GM18867 (cell line): Measurements from ENCODE around the gene TAF11L4.
"Not testable (repeated sequence)": the region's sequence is repeated elsewhere in the genome, so short reads cannot be mapped to it uniquely, and the experiment has no call there.

ENCODE experiments used
- ATAC-seq: cut with Tn5 transposase; IDR thresholded peaks from one replicate; pipeline ENCODE4 v1.9.1; 2021; ENCODE audit warnings: mild to moderate bottlenecking, moderate library complexity; ENCODE audit not compliant: unreplicated experiment

TAF11L4 gene

DNA sequence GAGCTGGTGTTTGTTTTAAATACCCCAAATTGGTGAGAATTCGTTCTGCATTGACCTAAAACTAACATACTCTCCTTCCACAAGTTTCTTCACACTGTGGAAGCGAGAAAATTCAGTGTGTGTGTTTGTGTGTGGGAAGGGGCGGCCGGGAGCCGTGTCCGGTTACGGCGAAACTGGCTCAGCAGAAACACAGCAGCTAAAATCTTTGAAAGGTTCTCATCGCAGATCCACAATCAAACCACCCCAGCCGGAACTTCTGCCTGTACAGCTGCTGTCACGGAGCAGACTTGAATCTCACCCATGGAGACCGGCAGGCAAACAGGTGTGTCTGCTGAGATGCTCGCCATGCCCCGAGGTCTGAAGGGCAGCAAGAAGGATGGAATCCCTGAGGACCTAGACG is at the start of gene TAF11L4:
Gene TAF11L4 (plus strand): TSS at position 301 of the 400 bp plus-strand sequence.
- not testable (repeated sequence) for ATAC-seq

DNA sequence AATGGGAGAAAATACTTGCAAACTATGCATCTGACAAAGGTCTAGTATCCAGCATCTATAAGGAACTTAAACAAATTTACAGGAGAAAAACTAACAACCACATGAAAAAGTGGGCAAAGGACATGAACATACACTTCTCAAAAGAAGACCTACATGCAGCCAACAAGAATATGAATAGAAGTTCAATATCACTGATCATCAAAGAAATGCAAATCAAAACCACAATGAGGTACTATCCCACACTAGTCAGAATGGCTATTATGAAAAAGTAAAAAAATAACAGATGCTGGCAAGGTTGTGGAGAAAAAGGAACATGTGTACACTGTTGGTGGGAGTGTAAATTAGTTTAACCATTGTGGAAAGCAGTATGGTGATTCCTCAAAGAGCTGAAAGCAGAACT is 46.5 kb upstream of the TAF11L4 start:
- not testable (repeated sequence) for ATAC-seq

DNA sequence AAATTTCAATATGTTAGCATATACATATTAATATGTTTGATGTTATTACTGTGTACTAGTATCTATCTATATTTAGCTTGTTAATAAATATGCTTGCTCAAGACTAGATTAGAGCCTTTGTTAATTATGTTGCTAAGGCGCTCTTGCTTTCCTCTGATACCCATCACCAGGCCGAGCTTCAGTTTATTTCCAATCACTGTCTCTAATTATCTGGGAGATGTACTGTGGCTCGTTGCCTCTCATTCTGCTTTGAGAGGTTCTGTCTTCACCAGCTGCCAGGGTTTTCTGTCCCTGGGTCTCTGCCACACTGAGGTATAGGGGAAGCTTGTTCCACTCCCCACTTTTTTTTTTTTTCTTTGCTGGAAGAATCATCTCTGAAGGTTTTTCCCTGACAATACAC is 44.6 kb upstream of the TAF11L4 start:
- no peak for ATAC-seq

DNA sequence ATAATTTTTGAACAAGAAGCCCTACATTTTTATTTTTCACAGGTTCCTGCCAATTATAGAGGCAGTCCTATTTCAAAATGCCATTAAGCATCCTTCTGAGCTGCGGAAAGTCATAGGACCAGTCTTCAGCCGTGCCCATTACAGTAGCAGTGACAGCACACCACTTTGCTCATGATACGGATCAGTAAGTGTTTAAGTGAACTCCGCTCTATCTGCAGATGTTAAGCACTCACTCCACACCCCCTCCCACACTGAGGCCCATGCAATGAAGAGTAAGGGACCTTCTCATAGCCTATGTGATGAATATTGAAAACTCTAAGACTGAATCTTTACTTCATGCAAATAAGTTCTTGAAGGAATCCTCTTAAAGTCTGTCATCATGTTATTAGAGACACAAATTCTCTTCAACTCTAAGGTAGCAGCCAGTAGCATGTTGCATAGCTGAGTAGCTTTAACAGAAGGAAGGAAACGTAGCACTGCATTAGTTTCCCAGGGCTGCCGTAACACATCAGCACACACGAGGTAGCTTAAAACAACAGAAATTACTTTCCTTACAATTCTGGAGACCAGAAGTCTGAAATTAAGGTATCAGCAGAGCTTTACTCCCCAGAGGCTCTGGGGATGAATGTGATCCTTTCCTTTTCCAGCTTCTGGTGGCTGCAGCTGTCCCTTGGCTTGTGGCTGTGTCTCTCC is 43.9 kb upstream of the TAF11L4 start:
- ATAC-seq = no peak

DNA sequence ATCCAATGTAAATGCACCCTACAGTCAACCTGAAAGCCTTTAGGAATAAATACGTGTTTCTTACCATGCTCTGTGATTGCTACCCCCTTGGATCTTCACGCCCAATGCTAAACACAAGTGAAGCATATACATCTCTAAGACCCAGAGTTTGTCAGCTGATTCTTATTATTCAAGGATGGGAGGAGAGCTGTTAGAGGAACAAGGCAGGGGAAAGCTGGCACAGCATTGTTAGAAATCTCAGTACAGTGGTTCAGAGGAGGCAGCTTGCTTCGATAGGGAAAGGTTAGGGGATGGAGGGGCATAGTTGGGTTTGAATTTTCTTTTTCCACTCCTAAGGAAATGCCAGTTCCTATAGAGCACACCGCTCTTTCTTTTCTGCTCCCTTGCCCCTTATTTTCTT is 40.2 kb upstream of the TAF11L4 start:
- no peak for ATAC-seq

DNA sequence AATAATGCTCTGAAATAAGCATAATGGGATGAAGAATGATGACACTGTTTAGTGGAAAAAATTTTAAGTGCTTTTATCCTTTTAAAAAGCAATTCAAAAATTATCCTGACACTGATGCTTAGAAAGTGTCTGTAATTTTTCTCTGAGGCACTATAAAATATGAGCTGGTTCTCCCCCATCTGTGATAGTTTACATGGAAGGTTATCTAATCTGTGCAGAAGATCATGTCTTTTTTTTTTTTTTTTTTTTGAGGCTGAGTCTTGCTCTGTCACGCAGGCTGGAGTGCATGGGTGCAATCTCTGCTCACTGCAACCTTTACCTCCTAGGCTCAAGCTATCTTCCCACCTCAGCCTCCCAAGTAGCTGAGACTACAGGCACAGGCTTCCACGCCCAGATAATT is 38.8 kb upstream of the TAF11L4 start:
- ATAC-seq = no peak

DNA sequence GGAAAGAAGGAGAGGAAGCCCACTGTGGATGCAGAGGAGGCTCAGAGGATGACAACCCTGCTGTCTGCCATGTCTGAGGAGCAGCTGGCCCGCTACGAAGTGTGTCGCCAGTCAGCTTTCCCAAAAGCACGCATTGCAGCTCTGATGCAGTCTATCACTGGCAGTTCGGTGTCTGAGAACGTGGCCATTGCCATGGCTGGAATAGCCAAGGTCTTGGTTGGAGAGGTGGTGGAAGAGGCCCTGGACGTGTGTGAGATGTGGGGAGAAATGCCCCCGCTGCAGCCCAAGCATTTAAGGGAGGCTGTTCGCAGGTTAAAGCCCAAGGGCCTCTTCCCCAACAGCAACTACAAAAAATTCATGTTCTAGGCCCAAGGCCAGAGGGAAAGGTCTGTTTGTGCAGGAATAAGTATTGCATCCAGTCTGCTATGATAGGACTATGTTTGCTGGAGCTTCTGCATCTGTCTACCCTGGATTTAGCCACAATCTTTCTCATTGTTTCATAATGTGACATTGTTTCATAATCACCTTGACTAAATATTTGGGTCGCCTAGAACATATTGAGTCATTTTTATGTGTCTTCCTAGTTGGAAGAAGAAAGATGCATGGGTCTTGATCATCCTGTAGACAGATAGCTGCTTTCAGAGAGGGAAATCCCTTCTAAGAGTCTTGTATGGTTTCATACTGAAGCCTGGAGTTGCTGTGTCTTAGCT is 35.0 kb upstream of the TAF11L4 start:
- ATAC-seq = not testable (repeated sequence)

DNA sequence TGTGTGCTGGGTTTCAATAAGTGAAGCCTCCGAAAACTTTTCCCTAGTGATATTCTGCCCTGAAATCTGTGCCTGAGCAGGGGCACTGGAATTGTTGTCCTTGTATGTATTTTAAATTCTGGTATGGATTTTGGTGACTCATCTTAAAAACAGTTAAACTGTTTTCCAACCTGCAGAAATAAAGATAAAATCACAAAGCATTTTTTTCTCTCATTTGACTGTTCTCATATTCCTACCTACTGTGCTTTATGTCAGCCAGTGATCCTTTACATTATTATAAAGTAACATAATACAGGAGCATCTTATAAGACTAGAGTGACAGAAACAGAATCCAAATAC is 34.5 kb upstream of the TAF11L4 start:
- no peak for ATAC-seq

DNA sequence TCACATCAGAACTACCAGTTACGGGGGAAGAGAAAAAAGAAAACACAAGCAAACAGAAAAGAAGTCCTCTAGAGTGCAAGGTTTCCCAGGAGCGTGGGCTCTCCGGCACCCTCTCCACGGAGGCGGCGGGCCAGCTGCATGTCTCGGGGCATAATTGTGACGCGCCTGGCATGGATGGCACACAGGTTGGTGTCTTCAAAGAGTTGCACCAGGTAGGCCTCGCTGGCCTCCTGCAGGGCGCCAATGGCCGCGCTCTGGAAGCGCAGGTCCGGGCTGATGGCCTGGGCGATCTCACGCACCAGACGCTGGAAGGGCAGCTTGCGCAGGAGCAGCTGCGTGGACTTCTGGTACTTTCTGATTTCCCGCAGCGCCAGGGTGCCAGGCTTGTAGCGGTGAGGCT is 30.3 kb upstream of the TAF11L4 start:
- ATAC-seq = not testable (repeated sequence)

DNA sequence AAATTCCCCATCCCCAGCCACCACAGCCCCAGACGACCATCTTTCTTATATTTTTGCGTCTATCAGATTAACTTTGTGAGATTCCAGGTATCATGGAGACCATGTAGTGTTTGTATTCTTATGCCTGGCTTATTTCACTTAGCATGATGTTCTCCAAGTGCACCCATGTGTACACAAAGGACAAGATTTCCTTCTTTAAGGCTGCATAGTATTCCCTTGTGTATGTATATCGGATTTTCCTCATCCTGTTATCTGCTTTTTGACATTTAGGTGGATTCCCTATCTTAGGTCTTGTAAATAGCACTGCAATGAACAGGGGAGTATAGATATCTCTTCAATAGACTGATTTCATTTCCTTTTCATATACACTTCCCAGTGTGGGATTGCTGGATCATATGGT is 28.8 kb upstream of the TAF11L4 start:
- ATAC-seq = no peak

DNA sequence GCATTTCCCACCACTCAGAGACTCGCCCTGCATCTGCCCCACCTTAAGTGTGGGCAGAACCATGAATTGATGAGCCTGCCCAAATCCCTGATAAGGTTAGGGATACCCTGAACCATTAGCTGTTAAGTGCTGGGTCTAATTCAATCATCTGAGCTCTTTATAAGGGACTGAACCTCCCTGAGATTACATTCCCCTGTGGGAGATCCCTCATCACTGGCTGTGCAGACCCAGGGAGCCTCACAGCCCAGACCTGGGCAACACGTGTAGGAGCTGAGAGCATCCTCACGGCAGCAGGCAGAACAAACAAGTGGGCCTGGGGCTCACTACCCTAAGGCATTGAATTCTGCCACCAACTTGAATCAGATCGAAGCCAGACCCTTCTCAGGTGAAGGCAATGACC is 24.2 kb upstream of the TAF11L4 start:
- no peak for ATAC-seq

DNA sequence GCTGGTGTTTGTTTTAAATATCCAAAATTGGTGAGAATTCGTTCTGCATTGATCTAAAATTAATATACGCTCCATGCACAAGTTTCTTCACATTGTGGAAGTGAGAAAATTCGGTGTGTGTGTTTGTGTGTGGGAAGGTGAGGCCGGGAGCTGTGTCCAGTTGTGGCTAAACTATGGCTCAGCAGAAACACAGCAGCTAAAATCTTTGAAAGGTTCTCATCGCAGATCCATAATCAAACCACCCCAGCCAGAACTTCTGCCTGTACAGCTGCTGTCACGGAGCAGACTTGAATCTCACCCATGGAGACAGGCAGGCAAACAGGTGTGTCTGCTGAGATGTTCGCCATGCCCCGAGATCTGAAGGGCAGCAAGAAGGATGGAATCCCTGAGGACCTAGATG is 23.7 kb upstream of the TAF11L4 start, which contains the start of gene TAF11L2:
Gene TAF11L2 (plus strand): TSS at position 301 of the 400 bp plus-strand sequence.
- ATAC-seq = not testable (repeated sequence)

DNA sequence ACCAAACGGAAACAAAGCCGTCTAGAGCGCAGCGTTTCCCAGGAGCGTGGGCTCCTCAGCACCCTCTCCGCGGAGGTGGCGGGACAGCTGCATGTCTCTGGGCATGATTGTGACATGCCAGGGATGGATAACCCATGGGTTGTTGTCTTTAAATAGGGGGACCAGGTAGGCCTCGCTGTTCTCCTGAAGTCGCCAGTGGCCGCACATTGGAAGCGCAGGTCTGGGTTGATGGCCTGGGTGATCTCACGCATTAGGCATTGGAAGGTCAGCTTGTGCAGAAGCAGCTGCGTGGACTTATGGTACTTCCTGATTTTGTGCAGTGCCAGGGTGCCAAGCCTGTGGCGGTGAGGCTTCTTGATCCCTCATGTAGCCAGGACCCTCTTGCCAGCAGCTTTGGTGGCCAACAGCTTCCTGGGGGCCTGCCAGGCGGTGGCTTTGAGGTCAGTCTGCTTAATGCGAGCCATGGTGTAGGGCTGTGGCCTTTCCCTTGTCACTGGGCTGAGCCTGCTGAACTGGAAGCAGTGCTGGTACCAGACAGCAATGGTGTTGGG is 9.8 kb upstream of the TAF11L4 start:
- ATAC-seq = no peak

DNA sequence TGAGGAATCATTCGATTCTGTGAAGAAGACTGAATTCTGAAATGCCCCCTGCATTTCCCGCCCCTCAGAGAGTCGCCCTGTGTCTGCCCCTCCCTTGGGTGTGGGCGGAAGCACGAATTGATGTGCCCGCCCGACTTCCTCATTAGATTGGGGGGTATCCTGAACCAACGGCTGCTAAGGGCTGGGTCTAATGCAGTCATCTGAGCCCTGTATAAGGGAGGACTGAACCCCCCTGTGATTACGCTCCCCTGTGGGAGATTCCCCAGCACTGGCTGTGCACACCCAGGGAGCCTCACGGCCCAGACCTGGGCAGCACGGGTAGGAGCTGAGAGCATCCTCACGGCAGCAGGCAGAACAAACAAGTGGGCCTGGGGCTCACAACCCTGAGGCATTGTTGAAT is 4.1 kb upstream of the TAF11L4 start:
- not testable (repeated sequence) for ATAC-seq

DNA sequence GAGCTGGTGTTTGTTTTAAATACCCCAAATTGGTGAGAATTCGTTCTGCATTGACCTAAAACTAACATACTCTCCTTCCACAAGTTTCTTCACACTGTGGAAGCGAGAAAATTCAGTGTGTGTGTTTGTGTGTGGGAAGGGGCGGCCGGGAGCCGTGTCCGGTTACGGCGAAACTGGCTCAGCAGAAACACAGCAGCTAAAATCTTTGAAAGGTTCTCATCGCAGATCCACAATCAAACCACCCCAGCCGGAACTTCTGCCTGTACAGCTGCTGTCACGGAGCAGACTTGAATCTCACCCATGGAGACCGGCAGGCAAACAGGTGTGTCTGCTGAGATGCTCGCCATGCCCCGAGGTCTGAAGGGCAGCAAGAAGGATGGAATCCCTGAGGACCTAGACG is 3.5 kb upstream of the TAF11L4 start, which contains the start of gene TAF11L3:
Gene TAF11L3 (plus strand): TSS at position 301 of the 400 bp plus-strand sequence.
- ATAC-seq = not testable (repeated sequence)

DNA sequence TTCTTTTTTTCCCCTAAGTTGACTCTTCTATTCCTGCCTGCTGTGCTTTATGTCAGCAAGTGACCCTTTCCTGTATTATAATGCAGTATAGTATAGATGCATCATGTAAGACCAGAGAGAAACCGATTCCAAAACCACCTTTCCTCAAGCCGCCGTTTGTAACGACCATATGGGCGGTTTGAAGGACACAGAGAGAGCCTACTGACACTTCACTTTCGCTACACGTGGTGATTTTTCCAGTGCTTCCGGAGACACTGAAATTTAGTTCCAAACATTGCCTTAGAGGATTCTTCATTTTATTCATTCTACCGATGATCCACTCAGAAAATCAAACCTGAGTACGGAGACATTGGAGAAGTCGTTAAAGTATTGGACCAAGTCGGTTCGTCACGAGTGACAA is 2.1 kb upstream of the TAF11L4 start:
- not testable (repeated sequence) for ATAC-seq

DNA sequence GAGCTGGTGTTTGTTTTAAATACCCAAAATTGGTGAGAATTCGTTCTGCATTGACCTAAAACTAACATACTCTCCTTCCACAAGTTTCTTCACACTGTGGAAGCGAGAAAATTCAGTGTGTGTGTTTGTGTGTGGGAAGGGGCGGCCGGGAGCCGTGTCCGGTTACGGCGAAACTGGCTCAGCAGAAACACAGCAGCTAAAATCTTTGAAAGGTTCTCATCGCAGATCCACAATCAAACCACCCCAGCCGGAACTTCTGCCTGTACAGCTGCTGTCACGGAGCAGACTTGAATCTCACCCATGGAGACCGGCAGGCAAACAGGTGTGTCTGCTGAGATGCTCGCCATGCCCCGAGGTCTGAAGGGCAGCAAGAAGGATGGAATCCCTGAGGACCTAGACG is 3.3 kb downstream of the TAF11L4 start, which contains the start of gene TAF11L5:
Gene TAF11L5 (plus strand): TSS at position 301 of the 400 bp plus-strand sequence.
- ATAC-seq = not testable (repeated sequence)

DNA sequence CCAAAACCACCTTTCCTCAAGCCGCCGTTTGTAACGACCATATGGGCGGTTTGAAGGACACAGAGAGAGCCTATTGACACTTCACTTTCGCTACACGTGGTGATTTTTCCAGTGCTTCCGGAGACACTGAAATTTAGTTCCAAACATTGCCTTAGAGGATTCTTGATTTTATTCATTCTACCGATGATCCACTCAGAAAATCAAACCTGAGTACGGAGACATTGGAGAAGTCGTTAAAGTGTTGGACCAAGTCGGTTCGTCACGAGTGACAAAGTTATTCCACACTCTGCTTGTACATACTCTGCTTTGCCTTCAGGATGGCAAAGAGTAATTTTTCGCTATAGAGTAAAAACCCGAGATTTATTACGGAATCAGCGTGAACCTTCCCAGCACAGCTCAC is 4.9 kb downstream of the TAF11L4 start:
- not testable (repeated sequence) for ATAC-seq

DNA sequence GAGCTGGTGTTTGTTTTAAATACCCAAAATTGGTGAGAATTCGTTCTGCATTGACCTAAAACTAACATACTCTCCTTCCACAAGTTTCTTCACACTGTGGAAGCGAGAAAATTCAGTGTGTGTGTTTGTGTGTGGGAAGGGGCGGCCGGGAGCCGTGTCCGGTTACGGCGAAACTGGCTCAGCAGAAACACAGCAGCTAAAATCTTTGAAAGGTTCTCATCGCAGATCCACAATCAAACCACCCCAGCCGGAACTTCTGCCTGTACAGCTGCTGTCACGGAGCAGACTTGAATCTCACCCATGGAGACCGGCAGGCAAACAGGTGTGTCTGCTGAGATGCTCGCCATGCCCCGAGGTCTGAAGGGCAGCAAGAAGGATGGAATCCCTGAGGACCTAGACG is 6.8 kb downstream of the TAF11L4 start, which contains the start of gene TAF11L6:
Gene TAF11L6 (plus strand): TSS at position 301 of the 400 bp plus-strand sequence.
- ATAC-seq = not testable (repeated sequence)
